Fibroblast of lung (primary cell): Measurements from ENCODE around the gene USP12.

Experiments used
- EZH2 ChIP-seq: IDR thresholded peaks from 2 replicates; pipeline ENCODE4 v1.5.1; 2012; ENCODE audit warnings: low read length, control low read depth, mild to moderate bottlenecking; ENCODE audit errors: missing control alignments
- TF ChIP-seq, protein P1 (sequence below), 2 donors: IDR thresholded peaks in 1 of 2; conservative IDR thresholded peaks in 1 of 2; 1 replicate in 1 of 2; 2 replicates in 1 of 2; pipeline ENCODE4 v1.5.1; 2011 to 2012; ENCODE audit warnings: low read length in 2 of 2, control low read depth in 1 of 2, inconsistent platforms in 1 of 2, low read depth in 1 of 2, mild to moderate bottlenecking in 1 of 2

DNA sequence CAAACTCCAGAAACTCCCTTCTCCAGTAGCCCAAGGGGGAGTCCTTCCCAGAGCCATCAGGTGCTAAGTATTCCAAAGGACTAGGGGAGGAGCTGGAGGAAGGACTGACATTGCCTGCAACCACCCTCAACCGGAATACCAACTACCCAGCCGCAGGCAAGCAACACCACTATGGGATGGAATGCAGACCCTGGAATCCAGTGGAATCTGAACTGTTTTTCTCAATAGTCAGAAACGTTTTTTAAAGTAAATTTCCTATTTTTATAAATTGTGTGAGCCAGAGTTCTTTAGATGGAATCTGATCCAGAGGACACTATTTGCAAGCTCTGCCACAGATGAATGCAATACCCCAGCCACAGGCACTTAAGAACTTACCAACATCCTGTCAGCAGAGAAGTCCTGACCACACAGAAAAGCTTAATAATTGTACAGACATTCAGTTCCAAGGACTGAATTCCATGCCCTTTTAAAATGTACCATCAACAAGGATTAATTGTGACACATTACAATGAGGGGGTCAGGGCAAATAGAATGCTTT lies 92.1 kb downstream of the USP12 start:
- TF ChIP-seq, protein P1, sequence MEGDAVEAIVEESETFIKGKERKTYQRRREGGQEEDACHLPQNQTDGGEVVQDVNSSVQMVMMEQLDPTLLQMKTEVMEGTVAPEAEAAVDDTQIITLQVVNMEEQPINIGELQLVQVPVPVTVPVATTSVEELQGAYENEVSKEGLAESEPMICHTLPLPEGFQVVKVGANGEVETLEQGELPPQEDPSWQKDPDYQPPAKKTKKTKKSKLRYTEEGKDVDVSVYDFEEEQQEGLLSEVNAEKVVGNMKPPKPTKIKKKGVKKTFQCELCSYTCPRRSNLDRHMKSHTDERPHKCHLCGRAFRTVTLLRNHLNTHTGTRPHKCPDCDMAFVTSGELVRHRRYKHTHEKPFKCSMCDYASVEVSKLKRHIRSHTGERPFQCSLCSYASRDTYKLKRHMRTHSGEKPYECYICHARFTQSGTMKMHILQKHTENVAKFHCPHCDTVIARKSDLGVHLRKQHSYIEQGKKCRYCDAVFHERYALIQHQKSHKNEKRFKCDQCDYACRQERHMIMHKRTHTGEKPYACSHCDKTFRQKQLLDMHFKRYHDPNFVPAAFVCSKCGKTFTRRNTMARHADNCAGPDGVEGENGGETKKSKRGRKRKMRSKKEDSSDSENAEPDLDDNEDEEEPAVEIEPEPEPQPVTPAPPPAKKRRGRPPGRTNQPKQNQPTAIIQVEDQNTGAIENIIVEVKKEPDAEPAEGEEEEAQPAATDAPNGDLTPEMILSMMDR (conservative IDR thresholded peaks at IDR 0.05 in 1 of 2, IDR thresholded peaks at IDR 0.05 in 1 of 2; ENCODE audit: low read depth in 1 of 2, low read length in 2 of 2), result no peak
- no peak for TF ChIP-seq EZH2
